Transverse colon (tissue), 4 donors: Measurements from ENCODE around the gene CEP170B. TPM values are rescaled to one million over a fixed set of nuclear protein-coding genes. Genes with fewer than 3 reads are reported as not detected.

Source experiments
- DNase-seq: peaks from one replicate; pipeline ENCODE4 v3.0.0-alpha.2; 2019
- H3K27ac ChIP-seq, 4 donors: fragments of 200-600 bp; sonication (generic); 2 replicates each; pipeline ENCODE4 v1.5.1; 2016 to 2018; ENCODE audit warnings: inconsistent platforms in 4 of 4
- H3K27me3 ChIP-seq: fragments of 200-600 bp; sonication (generic); 2 replicates; pipeline ENCODE4 v1.5.1; 2017; ENCODE audit warnings: inconsistent platforms
- H3K36me3 ChIP-seq, 4 donors: fragments of 200-600 bp; sonication (generic); 2 replicates each; pipeline ENCODE4 v1.5.1; 2017 to 2019; ENCODE audit warnings: inconsistent platforms in 4 of 4
- H3K4me1 ChIP-seq, 4 donors: fragments of 200-600 bp; sonication (generic); 2 replicates each; pipeline ENCODE4 v1.5.1; 2017 to 2020; ENCODE audit warnings: inconsistent platforms in 4 of 4
- H3K4me3 ChIP-seq, 4 donors: fragments of 200-600 bp; sonication (generic); 1 replicate in 1 of 4; 2 replicates in 3 of 4; pipeline versions ENCODE4 v1.5.1 to v1.6.1; 2017 to 2019; ENCODE audit warnings: inconsistent platforms in 4 of 4
- H3K9me3 ChIP-seq, 2 donors: fragments of 200-600 bp; sonication (generic); 2 replicates each; pipeline ENCODE4 v1.5.1; 2017 to 2019; ENCODE audit warnings: inconsistent platforms in 2 of 2
- EP300 ChIP-seq: sonication (generic); formaldehyde crosslinking; IDR thresholded peaks from one replicate; pipeline ENCODE4 v1.6.1; 2017; ENCODE audit warnings: antibody characterized with exemption, low read depth
- POLR2A ChIP-seq: fragments of 450-650 bp; IDR thresholded peaks from one replicate; pipeline ENCODE4 v1.6.1; 2016; ENCODE audit warnings: antibody characterized with exemption, mild to moderate bottlenecking, moderate library complexity
- POLR2AphosphoS5 ChIP-seq, 3 donors: sonication (generic); formaldehyde crosslinking; IDR thresholded peaks; one replicate each; pipeline ENCODE4 v1.6.1; 2016; ENCODE audit warnings: antibody characterized with exemption in 3 of 3
- WGBS, 2 donors: methylation state at CpG; one replicate each; pipeline ENCODE4 v1.1.5; 2018; ENCODE audit warnings: low coverage in 1 of 2; 5-methylcytosine and 5-hydroxymethylcytosine counted together
- in situ Hi-C, 4 donors: fragments of 200-750 bp; cut with MboI; loops; one replicate each; pipeline versions ENCODE4 v1.15.0 to v1.15.1; 2017; ENCODE audit warnings: low sequenced_read_pairs in 3 of 4, low pct_ligation_motif_present in 1 of 4, low pct_unique_long_range_greater_than_20kb in 1 of 4
- intact Hi-C: fragments of 100-400 bp; cut with DNase I; formaldehyde crosslinking; loops from one replicate; pipeline ENCODE4 v1.15.1; 2023; ENCODE audit warnings: low total_unique reads
- total RNA-seq, 4 donors: library from RNA; depleted of rRNA; stranded (reverse); fragments of >200 nt; gene quantifications; one replicate each; pipeline ENCODE4 v1.1.0, GENCODE V29; 2016
- TF ChIP-seq, protein P1 (sequence below), 5 experiments: fragments of 200-600 bp in 3 of 5; fragments of 450-650 bp in 2 of 5; sonication (generic) in 3 of 5; IDR thresholded peaks; 1 replicate in 2 of 5; 2 replicates in 3 of 5; pipeline ENCODE4 v1.5.1; 2016 to 2017; ENCODE audit warnings: antibody characterized with exemption in 5 of 5, inconsistent platforms in 3 of 5, mild to moderate bottlenecking in 2 of 5, moderate library complexity in 1 of 5

CEP170B gene
- total RNA-seq, 4 donors from 2014 or later: 56.0 to 195 (median 109) TPM

GRCh38 chr14:104872469-104873341 lies 7.6 kb downstream of the CEP170B start:
- no peaks in the 10 kb centered on the region for H3K36me3 ChIP-seq
- intact Hi-C loops (no loop called here), in situ Hi-C loops (no loop called here)
- no peak overlapping the region for H3K4me3 ChIP-seq
- TF ChIP-seq POLR2A (no peak), POLR2AphosphoS5 (IDR thresholded peaks at IDR 0.05) (no peak), EP300 (no peak)
- TF ChIP-seq, protein P1, sequence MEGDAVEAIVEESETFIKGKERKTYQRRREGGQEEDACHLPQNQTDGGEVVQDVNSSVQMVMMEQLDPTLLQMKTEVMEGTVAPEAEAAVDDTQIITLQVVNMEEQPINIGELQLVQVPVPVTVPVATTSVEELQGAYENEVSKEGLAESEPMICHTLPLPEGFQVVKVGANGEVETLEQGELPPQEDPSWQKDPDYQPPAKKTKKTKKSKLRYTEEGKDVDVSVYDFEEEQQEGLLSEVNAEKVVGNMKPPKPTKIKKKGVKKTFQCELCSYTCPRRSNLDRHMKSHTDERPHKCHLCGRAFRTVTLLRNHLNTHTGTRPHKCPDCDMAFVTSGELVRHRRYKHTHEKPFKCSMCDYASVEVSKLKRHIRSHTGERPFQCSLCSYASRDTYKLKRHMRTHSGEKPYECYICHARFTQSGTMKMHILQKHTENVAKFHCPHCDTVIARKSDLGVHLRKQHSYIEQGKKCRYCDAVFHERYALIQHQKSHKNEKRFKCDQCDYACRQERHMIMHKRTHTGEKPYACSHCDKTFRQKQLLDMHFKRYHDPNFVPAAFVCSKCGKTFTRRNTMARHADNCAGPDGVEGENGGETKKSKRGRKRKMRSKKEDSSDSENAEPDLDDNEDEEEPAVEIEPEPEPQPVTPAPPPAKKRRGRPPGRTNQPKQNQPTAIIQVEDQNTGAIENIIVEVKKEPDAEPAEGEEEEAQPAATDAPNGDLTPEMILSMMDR (IDR thresholded peaks at IDR 0.05): no peak
- H3K4me1 ChIP-seq: peaks cover 0 to 4% (median 0%) of the 10 kb centered on the region in 4 donors
- no peak overlapping the region for H3K27ac ChIP-seq
- DNase-seq: no peak
- WGBS, 2 donors: 40 to 66% methylated on average over 2 to 25 of the region's 29 CpGs
- no peaks in the 10 kb centered on the region for H3K9me3 ChIP-seq
- H3K27me3 ChIP-seq: no peaks in the 10 kb centered on the region

DNA sequence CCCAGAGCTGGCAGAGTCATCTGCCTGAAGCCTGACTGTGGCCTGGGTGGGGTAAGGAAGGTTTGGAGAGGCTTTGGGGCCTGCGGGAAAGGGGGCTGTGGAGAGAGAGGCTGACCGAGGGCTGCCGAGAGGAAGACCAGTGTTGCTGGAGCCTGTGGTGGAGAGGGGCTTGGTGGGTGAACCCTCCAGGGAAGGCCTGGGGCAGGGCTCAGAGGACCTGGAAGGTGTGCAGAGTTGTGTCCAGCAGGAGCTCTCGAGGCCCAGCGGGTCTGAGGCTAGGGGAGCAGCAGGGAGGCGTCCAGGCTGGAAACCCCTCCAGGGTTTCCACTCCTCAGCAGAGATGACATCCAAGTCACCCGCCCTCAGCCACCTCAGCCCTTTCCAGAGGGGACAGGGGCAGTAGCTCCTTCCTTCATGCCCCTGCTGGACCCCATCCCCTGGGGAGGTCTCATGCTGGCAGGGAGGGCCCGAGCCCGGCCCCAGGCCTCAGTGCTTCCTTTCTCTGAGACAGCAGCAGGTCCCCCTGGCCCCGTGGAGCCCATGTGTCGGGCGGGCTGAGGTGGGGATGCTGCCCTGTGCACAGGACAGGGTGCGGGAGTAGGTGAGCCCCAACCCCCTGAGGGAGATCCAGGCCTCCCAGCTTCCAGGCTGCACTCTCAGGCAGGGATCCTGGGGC lies 8.4 kb downstream of the CEP170B start:
- Histone ChIP-seq H3K9me3 (no peaks in the 10 kb centered on the region), H3K4me1 (peaks cover 0 to 4% (median 0%) of the 10 kb centered on the region in 4 donors), H3K4me3 (no peak overlapping the region), H3K36me3 (no peaks in the 10 kb centered on the region), H3K27ac (no peak overlapping the region), H3K27me3 (no peaks in the 10 kb centered on the region)
- intact Hi-C loops (no loop called here), in situ Hi-C loops (no loop called here)
- WGBS, 2 donors: 93% methylated on average over 11 of the region's 13 CpGs; no CpG with 5 or more reads in 1 of the 2 donors
- TF ChIP-seq, protein P1 (IDR thresholded peaks at IDR 0.05): no peak
- no peak for TF ChIP-seq POLR2A
- no peak for TF ChIP-seq POLR2AphosphoS5 (IDR thresholded peaks at IDR 0.05)
- no peak for TF ChIP-seq EP300
- no peak for DNase-seq

- TF ChIP-seq EP300: no peak
- TF ChIP-seq, protein P1 (IDR thresholded peaks at IDR 0.05): no peak
- no peak for TF ChIP-seq POLR2AphosphoS5 (IDR thresholded peaks at IDR 0.05)
- no peak for TF ChIP-seq POLR2A
- intact Hi-C loops: no loop called here
- Histone ChIP-seq H3K27me3 (no peaks in the 10 kb centered on the region), H3K9me3 (no peaks in the 10 kb centered on the region), H3K4me3 (no peak overlapping the region), H3K4me1 (peaks cover 0 to 4% (median 0%) of the 10 kb centered on the region in 4 donors), H3K36me3 (no peaks in the 10 kb centered on the region), H3K27ac (no peak overlapping the region)
- 78% methylated on average over 8 of the region's 8 CpGs; no CpG with 5 or more reads in 1 of the 2 donors for WGBS, 2 donors
- DNase-seq: no peak
- in situ Hi-C loops: no loop called here
Measured at GRCh38 chr14:104874110-104874531, 9.1 kb downstream of the CEP170B start.
